ENCODE results near the gene PRR33.

The PRR33 gene

DNA sequence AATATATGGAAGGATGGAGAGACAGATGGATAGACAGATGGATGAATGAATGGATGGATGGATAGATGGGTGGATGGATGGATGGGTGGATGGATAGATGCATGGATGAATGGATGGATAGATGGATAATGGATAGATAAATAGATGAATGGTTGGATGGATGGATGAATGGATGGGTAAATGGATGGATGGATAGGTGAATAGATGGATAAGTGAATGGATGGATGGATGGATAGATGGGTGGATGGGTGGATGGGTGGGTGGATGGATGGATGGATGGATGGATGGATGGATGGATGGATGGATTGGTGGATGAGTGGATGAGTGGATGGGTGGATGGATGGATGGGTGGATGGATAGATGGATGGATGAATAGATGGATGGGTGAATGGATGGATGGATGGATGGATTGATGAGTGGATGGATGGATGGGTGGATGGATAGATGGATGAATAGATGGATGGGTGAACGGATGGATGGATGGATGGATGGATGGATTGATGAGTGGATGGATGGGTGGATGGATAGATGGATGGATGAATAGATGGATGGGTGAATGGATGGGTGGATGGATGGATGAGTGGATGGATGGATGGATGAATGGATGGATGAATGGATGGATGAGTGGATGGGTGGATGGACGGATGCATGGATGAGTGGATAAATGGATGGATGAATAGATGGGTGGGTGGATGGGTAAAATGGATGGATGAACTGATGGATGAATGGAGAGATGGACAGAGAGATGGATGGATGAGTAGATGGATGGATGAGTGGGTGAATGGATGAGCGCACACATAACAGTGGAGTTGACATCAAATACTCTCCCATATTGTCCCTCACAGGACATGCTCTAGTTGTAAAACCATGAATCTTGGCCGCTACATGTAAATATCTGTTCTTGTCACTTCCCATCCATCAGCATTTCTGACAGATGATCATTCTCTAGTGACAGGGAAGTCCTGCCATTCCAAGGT lies 30.0 kb downstream of the PRR33 start:
- DNase-seq: no peak

DNA sequence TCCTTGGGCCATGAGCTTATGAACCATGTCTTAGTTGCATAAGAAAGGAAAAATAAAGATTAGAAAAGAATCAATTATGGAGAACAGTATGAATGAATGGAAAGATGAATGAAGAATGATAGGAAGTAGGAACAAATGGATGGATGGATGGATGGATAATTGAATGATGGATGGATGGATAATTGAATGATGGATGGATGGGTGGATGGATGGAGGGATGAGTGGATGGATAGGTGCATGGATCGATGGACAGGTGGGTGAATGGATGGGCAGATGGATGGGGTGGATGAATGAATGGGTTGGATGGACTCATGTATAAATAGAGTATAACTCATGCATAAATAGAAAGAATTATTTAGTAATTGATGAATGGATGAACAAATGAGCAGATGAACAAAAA lies 31.6 kb downstream of the PRR33 start:
- no peak for DNase-seq

DNA sequence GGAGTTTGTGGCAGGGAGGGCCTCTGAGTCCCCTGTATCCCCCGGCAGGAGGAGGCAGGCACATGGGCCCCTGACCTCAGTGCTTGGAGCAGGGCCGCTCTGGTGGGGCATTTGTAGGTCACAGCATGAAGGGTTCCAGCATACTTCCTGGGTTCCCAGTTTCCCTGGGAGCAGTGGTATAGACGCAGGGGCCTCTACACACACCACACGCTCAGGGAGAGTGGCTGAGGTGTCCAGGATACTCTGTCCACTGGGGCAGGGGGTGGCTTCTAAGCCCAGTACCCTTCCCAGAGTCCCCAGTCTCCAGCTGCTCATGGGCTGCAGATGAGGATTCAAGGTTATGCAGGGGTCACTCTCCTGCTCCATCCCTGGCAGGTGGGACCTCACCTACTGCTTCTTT lies 32.7 kb downstream of the PRR33 start:
- no peak for DNase-seq

DNA sequence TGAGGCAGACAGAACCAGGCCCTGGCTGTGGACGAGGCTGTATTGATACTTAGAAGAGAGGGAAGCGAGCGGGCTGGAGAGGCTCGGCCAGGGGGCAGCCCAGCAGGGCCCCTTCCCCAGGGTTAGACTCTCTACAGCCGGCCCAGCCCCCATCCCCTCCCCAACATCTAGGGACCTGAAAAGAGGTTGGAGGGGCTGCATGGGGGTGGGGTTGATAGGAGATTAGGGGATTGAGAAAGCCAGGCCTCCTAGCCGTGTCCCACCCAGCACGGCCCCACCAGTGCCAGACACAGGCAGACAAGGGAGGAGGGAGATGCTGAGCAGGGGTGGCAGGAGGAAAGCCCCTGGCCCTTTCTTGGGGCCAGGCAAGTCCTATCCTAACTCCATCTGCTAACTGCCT lies 33.1 kb downstream of the PRR33 start:
- no peak for DNase-seq

DNA sequence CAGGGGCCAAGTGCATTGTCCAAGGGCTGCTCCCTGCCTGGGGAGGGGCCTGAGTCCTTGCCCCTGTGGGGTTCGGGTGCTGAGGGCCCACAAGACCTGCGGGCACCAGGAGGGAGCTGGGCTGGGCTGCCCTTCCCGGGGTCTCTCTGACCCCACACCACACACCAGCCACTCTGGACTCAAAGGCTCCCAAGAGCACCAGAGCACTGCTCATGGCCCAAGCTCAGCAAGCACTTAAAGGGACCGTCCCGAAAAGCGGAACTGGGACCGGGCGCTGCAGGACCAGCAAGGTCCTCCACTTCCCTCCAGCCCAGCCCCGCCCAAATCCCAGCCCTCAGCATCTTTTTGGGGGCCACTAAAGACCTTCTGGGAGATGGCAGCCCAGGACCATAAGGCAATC lies 33.5 kb downstream of the PRR33 start:
- no peak for DNase-seq

DNA sequence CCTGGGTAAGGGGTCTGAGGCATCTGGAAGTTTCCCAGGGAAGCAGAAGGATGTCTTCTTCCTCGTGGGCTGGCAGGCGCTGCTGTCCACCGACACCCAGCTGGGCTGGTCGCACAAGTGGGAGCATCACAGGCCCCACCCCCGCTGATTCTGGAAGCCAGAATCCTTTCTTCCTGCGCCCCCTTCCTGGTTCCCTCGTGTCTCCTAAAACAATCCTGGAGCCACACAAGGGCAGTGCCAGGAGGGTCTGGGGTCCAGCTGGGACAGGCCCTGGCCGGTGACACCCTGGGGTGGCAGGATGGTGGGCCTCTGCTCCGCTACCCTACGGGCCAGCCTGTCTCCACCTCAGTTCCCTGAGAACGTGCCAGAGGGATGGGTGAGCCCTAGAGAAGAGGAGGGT lies 34.6 kb downstream of the PRR33 start:
- DNase-seq: no peak

DNA sequence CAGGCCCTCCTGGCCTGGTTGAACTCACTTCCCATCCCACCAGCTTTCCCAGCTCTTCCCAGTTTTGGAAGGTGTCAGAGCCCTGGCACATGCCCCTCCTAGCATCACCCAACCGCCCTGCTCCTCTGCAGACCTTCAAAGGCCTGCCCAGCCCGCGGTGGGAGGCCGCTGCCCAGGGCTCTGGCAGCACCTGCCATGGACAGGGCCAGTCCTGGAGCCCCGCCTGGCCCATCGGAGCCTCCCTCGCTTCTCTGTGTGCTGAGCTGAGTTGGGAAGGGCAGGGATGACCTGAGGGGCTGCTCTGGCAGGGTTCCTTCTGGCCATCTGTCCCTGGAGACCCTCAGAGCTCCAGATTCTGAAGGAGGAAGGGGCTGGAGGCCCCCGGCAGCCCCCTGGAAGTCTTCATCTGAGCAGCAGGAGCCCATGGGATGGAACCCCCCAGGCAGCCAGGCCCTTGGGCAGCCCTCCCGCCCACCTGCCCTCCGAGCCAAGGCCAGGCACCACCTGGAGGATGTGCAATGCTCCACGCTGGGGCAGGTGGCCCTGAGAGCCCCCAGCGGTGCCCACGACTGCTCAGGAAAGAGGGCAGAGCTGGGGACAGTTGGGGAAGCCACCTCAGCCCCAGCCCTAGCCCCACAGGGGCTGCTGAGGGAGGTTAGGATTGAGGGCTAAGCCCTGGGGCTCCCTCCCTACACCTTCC lies 35.2 kb downstream of the PRR33 start:
- DNase-seq: no peak

DNA sequence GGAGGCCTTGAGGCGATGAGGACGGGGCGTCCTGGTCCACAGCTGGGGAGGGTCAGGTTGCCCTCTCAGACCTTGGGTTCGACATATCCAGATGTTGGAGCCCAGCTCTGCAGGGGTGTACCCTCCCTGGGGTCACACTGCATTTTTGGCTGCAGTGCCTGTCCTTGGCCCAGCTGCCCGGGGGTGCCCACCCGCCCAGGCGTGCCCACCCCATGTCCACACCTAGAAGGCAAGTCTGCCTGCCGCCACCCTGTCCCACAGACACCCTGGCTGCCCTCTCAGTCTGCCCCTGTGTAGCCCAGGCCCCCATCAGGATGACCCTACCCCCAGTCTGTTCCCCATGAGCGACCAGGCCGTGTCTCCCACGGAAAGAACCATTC lies 35.8 kb downstream of the PRR33 start:
- no peak for DNase-seq

DNA sequence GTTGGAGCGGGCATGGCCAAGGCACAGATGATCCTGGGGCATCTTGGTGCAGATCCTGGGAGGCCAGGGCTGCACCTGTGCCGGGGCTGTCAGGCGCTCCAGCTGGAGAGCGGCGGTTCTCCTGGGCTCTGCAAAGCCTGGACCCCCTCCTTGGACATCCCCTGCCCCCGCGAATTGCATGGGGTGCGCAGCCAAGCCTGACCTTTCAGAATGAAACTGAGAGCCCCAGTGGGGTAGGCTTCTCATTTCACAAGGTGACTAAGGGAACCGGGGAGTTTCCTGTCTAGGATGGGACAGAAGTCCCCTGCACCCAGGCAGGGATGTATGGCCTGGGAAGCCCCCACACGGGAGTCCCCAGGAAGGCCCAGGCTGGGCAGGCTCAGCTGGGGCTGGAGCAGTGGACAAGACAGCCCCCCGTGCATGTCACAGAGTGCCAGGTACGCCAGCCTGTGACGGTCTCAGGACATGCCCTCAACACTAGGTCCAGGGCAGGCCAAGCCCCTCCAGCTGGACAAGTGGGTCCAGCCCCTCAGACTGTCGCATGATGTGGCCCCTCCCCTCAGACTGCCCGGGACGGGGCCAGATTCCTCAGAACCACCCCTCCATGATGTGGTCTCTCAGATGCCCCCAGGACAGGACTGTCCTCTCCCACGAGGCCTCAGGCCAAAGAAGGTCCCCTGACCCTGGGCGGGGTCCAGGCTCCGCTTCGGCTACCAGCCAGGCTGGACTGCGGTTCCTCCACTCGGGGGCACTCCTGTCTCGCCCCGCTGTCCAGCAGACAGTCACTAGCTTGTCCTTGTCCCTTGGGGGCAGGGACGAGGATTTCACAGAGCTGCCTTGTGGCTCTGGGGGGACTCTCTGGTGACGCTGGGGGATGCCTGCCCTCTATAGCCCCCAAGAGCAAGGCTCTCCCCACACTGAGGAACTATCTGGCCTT lies 36.5 kb downstream of the PRR33 start:
- DNase-seq: peak; percentile 65

DNA sequence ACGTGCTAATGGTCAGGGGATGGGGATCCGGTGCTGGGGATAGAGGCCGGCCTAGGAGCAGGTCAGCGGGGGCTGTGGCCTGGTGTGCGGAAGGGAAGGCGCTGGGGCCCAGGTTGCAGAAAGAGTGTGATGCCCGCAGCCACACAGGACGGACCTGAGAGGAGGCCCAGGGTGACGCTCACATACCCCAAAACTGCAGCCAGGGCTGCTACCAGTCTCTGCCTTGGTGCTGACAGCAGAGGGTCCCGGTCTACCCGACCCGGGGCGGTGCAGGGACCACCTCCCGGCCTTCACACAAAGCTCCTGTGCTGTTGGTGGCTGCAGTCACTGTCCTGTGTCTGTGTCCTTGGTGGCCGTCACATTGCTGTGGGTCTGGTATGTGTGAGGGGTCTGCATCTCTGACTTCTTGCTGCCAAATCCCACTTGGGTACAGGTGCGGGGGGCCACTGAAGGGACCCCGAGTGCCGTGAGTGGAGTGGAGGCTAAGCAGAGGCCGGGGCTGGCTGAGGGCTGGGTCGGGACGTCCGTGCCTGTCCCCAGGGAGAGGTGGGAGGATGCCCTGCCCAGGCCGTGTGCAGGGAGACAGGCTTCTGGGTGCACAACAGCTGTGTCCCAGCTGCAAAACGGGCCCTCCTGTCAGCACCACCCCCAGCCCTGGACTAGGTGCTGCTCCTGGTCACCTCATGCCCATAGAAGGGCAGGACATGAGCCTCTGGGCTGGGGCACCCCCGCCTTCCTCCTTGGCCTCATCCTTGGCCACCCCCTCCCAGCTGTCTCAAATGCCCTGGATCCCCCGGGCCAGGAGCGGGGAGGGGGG lies 37.4 kb downstream of the PRR33 start:
- DNase-seq: no peak

DNA sequence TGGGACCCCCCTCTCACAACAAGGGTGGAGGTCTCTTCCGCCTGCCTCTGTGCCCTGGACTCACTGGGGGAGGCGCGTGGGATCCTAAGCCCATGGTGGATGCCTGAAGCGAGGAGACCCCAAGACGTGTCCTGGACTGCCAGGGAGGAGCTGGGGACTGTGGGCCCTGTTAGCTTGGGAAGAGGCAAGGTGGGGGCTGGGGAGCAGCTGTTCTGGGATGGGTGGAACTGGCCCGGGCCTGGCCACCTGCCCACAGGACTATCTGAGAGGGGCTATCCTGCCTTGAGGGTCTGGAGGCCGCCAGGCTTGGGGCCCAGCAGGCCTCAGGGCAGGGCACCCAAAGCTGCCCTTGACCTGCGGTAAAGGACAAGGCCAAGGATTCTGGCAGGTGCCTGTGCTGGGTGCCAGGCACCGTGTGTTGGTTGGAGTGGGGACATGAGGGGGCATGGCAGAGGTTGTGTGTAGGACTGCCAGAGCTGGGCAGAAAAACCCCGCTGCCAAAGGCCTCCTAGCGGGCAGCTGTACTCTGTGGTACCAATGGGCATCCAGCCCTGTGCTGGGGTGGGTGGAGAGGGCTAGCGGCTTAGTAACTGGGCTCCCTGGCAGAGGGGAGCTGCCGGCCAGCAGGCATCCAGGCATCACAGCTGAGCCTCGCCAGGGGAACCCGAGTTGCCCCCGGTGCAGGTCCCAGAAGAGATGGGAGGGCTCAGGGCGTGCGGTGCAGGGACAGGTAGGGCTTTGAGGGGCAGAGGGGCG lies 38.1 kb downstream of the PRR33 start:
- no peak for DNase-seq

DNA sequence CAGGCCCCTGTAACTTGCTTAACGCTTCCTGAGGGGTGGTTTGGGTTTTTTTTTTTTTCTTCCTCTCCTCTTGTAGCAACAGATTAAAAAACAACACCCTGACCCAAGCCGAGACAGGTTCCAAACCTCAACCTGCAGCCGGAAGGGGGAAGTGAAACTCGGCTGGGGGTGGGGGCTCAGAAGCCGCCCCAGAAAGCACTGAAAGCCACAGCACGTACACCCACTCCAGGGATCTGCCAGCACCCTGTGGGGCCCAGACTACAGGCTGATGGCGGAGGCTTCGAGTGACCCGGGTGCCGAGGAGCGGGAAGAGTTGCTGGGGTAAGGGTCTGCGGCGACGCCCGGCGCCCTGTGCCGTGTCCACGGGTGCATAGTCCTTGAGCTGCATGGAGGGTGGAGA lies 38.8 kb downstream of the PRR33 start, which contains the start of gene LSP1:
LSP1 (plus strand) TSS at position 208 of the 400 bp plus-strand sequence; CDS start at position 269, 61 bp downstream.
- peak; percentile 86 for DNase-seq

DNA sequence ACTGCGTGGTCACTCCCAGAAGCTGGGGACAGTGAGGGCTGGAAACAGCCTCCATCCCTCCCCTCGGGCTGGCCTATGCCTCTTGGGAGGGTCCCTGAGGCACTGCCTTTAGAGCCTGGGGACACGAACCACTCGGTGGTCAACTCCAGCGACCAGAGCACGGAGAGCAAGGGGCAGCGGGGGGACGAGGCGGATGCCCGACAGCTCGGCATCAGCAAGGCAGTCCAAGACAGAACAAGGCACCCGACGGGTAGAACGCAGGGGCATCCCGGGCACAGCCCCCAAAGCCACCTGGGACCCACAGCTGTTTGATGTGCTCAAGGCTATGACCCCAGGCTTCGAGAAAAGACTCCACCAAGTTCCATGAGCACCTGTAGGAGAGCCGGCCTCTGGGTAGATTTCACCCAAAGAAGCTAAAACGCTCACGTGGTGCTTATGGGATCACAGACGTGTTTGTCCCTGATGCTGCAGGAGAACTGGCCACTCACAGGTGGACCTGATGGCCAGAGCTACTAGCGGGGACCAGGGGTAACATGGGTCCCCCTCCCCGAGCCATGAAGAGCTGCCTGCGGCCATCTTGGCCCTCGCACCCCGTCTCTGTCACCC lies 39.3 kb downstream of the PRR33 start:
- no peak for DNase-seq

DNA sequence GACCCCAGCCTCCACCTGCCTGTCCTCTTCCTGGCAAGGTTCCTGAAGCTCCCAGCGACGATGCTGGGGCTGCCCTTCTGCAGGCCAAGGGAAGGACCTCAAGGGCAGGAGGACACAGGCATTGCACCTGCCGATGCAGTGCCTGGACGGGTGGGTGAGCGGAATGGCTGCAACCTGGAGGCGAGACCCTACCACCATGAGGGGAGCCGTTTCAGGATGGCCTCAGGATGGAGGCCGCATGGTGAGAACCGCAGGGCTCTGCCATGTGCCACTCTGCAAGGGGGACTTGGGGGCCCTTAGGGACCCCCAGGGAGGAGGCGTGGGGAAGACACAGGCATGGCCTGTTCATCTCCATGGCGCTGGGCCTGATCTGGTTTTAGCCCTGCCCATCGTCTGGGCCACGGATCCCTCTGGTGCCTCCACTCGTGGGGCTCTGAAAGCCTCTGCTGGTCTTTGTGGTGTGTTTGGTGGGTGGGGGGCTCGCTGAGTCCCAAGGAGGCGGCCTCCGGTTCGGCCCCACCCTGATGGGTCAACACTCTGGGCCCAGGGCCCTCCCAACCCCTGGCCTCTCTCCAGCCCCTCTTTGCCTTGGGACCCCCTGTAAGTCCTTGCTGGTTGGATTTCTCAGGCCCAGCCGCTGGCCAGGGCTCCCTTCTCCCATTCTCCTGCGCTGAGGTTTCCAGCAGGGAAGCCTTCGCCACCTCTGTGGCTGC lies 40.1 kb downstream of the PRR33 start:
- no peak for DNase-seq

DNA sequence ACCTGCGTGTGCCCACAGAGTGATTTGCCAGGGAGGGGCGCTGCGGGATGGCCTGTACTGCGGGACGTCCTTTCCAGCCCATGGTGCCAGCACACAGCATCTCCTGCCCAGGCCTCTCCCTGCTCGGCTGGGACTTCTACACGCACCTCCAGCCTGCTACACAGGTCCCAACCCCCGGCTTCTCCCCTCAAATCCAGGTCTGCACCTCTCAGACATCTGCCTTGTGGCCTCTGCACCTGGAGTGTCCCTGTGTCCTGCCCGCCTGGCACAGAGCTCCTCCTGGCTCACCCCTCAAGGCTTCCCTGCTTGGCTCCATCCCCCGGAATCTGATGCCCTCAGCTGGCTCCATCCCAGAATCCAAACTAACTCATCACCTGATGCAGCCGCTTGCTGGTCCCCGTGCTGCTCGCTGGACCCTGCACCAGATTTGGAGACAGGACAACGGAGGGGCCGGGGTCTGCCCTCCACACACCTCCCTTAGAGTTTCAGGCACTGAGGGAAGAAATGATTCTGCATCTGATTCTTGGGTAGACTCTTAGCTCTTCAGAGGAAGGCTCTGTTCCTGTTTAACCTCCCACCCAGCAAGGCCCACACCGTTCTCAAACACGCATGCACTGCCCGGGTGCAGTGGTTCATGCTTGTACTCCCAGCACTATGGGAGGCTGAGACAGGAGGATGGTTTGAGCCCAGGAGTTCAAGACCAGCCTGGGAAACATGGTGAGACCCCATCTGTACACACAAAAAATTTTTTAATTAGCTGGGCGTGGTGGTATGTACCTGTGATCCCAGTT lies 42.9 kb downstream of the PRR33 start:
- no peak for DNase-seq

DNA sequence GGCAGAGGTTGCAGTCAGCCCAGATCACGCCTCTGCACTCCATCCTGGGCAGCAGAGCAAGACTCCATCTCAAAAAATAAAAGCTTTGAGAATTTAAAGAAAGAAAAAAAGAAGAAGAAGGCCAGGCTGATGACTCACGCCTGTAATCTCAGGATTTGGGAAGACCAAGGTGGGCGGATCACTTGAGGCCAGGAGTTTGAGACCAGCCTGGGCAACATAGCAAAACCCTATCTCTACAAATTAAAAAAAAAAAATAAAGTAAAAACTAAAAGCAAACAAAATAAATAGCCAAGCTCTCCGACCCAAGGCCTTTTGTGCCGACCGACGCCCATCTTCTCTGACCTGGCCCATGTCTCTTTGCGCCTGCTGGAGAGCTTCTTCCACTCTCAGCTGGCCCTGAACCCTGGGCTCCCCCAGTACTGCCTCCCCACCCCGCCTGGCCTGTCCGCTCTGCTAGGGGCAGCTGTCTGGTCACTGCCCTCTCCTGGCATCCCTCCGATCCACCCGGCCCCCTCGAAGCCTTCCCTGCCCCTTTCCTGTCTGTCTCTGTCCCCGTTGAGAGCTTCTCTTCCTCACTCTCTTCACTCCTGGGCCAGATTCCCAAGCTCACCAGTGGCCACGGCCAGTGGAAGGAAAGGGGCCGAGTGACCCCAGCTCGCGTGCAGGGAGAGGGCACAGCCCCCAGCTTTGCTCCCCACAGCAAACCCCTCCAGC lies 43.6 kb downstream of the PRR33 start:
- DNase-seq: no peak

DNA sequence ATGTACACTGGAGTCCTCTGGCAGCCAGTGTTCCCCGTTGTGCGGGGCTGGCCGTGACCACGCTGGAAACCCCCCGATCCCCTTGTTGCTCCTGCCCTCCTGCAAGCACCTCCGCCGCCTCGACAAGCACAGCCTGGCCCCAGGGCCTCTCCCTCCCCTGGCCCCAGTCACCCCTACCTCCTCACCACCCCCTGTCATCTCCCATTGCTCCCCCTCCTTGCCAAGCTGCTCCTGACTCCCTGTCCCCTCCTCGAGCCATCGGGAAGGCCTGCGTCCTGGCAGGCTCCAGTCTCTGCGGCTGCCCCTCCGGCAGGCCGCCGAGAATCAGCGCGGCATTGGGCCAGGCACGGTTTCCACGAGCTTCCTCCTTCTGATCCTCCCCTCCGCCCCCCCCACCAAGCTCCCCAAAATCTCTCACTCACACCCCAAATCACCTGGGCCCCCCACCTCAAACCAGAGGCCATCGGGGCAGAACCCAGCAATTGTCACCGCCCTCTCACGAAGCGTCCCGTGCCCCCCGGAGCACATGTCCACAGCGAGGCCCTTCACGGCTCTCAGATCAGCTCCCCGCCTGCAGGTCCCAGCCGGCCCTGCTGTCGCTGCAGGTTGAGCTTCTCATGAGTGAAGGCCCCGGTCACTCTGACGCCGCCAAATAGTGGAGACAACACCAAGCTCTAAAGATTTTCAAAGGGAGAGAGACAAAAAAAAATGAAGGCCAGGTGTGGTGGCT lies 44.5 kb downstream of the PRR33 start:
- no peak for DNase-seq

DNA sequence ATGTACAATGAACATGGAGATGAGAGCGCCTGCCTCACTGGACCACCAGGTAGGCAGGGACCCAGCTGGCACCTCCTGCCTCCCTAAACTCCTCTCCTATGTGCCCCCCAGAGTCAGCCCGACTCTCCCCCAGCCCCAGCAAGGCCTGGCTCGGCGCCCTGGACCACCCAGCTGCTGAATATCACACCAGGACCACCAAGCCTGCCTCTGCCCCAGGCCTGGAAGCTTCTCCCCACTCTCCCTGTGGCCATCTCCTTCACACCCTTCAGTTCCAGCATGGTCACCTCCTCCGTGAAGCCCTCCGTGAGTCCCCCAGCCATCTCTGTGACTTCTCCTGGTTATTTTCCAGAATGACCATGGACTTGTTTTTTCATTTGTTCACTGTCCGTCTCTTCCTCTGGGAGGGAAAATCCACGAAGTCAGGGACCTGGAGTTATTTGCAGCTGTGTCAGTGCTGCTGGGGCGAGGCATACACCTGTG lies 45.2 kb downstream of the PRR33 start:
- DNase-seq: no peak
